Putamen (tissue), 1 donor: ENCODE measurements around the gene OR6F1.
"Not testable (repeated sequence)": the region's sequence is repeated elsewhere in the genome, so short reads cannot be mapped to it uniquely, and the experiment has no call there.

Experiments used
- DNase-seq: peaks from one replicate; pipeline ENCODE4 v3.0.0-alpha.2; 2016; ENCODE audit warnings: low spot score

OR6F1 gene

DNA sequence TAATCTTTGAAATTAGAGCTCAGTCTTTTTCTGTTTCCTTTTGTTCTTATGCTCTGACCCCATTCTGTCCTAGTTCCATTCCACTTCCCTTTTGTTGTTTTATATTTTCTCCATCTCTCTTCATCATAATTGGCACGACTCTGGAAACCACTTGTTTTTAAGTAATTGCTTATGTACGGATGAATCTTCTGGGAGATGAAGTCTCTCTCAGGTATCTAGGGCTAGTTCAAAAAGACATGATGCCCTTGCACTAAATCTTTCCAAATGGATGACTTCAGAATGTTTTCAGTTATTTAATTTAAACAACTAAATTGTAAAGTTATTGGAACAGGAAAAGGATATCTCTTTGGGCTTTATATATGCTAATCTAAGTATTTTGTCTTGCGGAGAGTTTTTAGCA lies at the start of gene OR6F1:
Gene OR6F1, minus strand, starts transcription at position 101 of the 400 bp plus-strand sequence. CDS start 3,891 bp downstream, outside the sequence.
- DNase-seq: no peak

DNA sequence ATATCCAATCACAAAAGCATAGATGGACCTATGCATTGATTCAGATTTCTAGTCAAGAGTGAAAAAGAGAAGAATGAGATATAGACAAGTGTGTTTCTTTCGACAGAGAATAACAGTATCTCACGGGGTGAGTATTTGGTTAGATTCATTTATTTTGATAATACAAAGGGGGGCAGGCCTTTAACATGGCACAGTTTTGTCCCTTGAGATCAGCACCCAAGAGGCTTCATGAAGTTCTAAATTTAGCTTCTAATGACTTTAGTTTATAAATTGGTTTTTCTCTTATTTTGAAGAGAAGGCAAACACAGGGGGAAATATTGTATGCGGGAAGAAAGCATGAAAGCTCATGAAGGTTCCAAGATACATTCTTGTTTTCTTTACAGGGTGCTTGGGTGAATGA lies 44.0 kb upstream of the OR6F1 start, which contains the start of gene OR1C1:
Gene OR1C1, minus strand, starts transcription at position 101 of the 400 bp plus-strand sequence. CDS start 2,150 bp downstream, outside the sequence.
- no peak for DNase-seq

DNA sequence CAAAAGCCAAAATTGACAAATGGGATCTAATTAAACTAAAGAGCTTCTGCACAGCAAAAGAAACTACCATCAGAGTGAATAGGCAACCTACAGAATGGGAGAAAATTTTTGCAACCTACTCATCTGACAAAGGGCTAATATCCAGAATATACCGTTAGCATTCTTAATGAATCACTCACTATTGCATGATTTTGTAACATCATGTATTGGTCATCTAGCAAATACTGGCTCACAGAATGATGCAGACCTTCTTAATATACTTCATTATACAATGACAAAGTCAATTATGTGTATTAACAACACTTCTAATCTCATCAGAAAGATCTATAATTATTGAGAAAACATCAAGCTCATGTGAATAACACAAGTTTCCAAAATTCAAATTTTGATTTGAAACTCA lies 37.9 kb upstream of the OR6F1 start:
- not testable (repeated sequence) for DNase-seq

DNA sequence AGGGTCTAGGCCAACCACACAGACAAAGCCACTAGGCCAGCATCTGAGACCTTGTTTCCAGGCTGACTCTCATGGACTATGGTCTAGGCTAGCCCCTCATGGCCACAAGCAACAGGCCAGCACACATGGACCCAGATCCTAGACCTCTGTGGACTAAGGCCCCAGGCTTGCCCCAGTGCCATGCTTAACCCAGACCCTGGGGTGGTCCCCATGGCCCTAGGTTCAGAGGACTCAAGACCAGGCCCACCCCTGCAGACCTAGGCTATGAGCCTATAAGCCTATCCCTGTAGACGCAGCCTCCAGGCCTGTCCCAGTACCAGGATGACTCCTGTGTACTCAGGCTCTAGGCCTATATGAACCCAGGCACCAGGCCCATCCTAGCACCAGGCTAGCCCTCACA lies 33.4 kb upstream of the OR6F1 start:
- no peak for DNase-seq

DNA sequence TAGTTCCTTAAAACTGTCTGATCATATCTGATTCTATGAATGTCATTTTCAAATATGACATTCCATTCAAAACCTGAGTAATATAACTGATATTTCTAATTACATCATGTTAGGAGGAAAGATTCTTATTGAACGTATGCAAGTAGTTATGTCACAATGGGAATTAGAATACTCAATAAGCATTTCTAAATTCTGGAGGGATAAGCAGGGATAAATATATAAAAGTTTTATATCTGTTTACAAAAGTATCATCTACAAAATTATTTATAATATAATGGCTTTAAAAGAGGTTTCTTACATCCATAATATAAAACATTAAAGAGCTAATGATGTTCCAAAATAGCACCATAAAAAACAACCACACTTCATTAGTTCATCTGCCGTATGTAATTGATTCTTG lies 31.6 kb upstream of the OR6F1 start, which contains the start of gene OR14A2:
Gene OR14A2, minus strand, starts transcription at position 101 of the 400 bp plus-strand sequence.
- DNase-seq: no peak

DNA sequence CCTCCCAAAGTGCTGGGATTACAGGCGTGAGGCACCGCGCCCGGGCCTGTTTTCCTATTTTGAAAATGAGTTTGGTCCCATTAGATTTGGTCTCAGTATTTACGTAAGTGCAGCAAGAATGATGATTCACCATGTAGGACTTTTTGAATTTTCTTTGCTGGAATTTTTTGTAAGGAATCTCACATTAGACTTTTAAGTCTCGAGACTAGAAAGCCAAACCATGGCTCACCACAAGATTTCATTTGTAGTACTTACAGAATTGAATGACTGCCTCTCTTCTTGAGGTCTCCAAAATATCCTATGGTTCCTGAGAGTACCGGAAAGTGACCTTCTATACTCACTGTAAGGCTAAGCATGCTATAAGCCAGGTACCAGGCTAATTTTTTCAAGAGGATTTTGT lies 31.2 kb upstream of the OR6F1 start:
- no peak for DNase-seq

DNA sequence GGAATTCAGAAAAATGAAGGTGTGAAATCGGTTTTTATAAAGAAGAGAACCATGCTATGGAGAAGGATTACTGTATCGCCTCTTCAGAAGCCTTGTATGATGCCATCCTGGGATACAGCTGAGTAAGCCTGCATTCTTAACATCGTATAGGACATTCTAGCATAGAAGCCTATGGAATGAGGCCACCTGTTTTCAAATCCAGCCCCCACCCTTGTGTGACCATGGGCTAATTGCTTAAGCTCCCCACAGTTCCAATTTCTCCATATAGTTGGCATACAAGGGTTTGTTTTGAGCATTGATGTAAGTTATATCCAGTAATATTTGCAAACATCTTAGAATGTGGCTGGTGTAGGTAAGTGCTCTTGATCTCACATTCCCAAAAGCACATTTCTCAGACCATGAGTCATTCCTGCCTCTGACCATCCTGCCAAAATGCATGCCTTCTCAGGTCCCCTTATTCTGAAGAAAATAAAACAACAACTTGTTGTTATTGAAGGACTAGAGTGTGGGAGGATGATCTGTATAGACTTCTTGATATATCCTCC lies 30.0 kb upstream of the OR6F1 start:
- DNase-seq: no peak

DNA sequence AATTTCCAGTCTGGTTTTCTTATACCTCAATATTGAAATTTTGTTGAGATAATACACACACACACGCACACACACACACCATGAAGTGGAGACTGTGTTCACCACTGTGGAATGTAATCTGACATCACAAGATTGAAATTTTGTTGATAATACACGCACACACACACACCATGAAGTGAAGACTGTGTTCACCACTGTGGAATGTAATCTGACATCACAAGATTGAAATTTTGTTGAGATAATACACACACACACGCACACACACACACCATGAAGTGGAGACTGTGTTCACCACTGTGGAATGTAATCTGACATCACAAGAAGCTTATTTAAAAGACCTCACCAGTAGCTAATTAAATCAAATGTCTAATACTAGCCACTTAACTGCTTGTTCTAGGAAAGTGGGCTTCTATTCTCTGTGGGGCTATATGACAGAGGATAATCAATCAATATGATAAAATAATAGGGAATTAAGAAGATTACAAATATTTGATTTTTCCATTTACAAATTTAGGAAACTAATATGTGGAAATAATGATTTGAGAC lies 25.8 kb upstream of the OR6F1 start:
- not testable (repeated sequence) for DNase-seq

DNA sequence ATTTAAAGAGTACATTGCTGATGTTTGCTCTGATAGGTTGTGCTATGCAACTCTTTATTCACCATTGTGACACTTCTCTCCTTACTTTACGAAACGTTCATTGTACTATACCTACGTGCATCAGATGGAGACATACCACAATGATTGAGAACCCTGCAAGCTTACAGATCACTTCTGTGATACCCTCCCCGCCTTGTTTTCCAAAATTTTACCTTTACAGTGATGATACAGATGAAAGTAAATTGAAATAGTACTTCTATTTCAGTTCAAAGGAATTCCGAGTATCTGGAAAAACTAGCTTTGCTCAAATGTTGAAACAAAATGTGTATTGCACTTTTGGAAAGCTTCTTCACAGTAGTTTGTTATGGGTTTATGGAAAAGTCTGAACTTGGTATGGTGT lies 25.3 kb upstream of the OR6F1 start:
- DNase-seq: no peak

DNA sequence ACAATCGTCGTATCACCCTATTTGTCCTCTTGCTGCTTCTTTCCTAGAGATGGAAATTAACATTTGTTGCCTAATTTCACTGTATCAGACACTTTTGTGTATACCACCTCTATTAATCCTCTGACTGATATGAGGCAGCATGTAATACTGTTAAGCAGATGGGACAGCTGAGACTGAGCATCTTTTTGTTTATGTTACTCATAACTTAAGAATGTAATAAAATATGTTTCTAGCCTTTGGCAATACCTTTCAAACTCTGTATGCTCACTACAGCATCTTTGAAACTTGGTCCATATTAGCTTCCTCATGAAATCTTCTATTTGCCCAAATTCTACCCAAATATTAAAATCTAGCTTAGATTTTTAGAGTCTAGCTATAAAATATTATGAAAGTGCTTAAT lies 24.3 kb upstream of the OR6F1 start:
- DNase-seq: no peak

DNA sequence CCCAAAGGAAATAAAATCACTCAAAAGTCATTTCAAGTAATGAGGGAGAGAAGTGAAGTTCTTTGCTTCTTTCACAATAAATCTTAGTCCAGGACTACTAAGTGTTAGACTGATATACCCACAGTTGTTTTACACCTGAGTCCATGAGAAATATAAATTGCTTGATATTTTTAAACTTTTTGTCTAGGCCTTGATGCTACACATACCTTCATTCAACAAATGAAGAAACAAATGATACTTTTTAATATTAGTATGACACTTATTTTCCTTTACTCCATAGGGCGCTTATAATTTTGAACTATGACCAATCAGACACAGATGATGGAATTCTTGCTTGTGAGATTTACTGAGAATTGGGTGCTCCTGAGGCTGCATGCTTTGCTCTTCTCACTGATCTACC lies 21.9 kb upstream of the OR6F1 start, which contains the start of gene OR14K1:
Gene OR14K1, plus strand, starts transcription at position 301 of the 400 bp plus-strand sequence. Its CDS starts 0 bp downstream, at position 301.
- no peak for DNase-seq

DNA sequence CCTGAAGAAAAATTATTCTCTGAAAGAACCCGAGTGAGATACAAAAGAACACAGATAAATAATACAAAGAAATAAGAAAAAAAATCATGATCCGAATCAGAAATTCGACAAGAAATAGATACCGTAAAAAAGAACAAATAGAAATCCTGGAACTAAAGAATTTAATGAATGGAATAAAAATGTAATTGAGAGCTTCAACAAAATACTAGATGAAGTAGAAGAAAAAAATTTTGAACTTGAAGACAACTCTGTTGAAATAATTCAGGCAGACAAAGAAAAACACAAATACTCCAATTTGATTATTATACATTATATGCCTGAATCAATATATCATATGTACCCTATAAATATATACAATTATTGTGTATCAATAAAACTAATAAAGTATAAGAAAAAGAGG lies 4.8 kb upstream of the OR6F1 start:
- no peak for DNase-seq

DNA sequence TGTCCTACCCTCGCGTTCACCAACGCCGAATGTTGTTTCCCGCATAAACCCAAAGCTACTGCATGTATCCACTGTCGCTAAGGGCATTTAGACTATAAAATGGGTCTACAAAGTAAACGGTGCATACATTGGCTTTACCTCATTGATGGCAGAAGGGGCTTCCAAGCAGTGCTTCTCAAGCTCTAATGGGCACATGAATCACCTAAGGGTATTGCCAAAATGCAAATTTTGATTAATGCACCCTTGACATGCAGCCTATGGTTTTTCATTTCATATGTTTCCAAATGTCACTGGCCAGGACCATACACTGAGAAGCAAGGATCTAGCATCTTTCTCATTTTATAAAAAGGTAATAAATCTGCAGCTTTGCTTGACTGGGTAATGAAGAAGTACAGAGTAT lies 2.7 kb downstream of the OR6F1 start:
- DNase-seq: no peak

DNA sequence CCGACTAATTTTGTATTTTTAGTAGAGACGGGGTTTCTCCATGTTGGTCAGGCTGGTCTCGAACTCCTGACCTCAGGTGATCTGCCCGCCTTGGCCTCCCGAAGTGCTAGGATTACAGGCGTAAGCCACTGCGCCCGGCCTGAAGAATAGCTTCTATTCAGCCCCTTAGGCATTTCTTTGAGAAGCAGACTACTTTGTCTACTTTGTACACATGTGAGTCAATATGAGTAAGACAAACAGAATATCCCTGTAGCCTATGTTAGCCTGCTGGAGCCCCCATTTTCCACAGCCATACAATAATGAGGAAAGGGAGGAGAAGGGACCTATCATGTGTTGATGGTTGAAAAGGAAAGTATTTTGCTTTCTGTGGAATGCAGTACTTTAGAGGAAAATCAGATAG lies 5.8 kb downstream of the OR6F1 start:
- not testable (repeated sequence) for DNase-seq

DNA sequence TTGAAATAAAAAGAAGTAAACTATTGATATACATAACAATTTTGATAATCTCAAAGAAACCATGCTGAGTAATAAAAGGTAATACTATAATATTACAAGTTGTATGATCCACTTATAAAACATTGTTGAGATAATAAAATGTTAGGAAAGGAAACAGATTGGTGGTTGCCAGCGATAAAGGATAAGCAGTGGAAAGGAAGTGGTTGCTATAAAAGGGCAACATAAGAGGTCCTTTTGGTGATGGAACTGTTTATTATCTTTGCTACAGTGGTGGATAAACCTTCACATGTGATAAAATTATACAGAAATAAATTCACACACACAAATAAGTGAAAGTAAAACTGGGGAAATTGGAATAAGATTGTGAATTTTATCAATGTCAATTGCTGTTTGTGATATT lies 15.1 kb downstream of the OR6F1 start:
- no peak for DNase-seq

DNA sequence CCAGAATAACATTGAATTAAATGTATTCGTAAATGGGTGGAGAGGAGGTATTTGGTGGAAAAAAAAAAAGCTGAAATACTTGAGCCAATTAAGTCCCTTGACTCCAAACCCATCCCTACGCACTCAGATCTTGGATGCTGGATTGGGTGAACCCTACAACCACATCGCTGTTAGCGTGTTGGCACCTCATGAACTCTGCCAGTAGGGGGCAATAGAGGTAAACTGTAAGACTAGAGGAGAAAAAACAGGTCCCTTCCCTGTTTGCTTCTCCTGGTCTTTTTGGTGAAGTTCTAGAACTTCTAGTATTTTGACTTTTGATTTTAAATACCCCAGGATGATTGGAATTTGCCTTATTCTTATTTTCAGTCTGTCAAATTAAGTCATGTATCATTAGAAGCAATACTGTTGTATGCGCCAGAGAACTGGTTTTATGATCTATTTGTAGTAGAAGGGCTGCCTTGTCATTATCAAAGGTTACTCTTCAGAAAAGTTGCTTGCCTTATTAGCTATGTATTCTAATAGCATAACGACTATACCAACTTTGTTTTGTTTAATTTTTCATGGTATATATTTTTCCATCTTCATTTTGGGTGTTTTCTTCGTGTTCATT lies 35.1 kb downstream of the OR6F1 start:
- peak; percentile 6 for DNase-seq

DNA sequence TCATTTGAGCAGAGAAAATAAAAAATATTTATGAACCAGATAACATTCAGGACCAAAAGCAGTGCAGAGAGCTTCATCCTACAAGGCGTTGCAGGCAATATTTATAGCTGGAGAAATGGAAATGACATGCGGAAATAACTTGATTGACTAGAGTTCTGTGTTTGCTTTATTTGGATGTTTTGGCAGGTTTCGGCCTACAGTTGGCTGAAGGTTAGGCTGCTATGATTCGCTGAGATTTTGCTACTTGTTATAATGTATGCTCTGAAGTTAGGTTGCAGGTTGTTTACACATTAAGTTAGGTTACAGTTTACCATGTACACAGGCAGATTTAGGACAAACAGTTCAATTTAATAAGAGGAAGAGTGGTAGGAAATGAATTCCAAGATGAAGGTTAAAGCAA lies 36.3 kb downstream of the OR6F1 start:
- DNase-seq: no peak

DNA sequence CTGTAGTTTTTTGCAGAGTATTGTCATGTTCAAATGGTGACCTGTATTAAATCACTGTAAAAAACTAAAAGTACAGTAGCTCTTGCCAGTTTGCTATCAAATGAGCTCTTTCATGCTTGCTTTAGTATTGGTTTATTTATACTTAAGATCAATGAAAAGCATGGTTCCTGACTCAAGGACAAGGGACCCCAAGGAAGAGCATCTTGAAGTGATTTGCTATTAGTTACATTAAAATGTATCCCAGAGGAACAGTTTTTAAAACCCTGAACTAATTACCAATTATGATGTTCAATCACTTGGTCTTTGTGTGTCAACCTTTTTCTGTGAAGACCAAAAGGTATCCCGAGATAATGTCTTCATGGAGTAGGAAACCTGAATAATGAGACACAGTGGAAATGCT lies 36.8 kb downstream of the OR6F1 start, which contains the start of gene OR13G1:
Gene OR13G1, minus strand, starts transcription at position 101 of the 400 bp plus-strand sequence. CDS start 6,698 bp downstream, outside the sequence.
- no peak for DNase-seq

DNA sequence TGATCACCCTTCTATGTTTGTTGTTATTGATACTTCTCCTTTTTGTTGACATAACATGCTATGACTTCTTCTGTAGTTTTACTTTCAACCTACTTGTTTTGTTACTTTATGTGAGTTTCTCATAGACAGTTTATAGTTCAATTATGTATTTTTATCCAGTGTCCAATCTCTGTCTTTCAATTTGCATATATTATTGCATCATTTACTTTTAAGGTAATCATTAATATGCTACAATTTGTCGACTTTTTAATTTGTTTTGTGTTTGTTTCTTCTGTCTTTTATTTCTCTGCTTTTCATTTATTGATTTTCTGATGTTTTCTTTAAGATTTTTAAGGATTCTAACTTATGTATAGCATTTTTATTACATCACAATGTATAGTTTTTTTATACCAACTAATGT lies 47.2 kb downstream of the OR6F1 start:
- no peak for DNase-seq
